HEK293T (cell line): ENCODE measurements around the gene C1QB.
"Not testable (repeated sequence)": the region's sequence is repeated elsewhere in the genome, so short reads cannot be mapped to it uniquely, and the experiment has no call there.

Experiments
- CTCF ChIA-PET: fragments of 350-600 bp; formaldehyde crosslinking; extraction: SDS; loops from one replicate; lab custom pipeline; 2021; ENCODE audit warnings: antibody characterized with exemption, inconsistent platforms; lab: Yijun Ruan, JAX
- POLR2A ChIA-PET: fragments of 350-600 bp; formaldehyde crosslinking; extraction: SDS; loops from one replicate; lab custom pipeline; 2020; ENCODE audit warnings: antibody characterized with exemption, inconsistent platforms; lab: Yijun Ruan, JAX
- DNase-seq: peaks from one replicate; pipeline ENCODE4 v3.0.0; 2012; ENCODE audit warnings: mixed read lengths; ENCODE audit errors: extremely low spot score
- ARNT ChIP-seq: fragments of 450-650 bp; IDR thresholded peaks from 2 replicates; pipeline ENCODE4 v1.6.1; 2017; ENCODE audit warnings: mild to moderate bottlenecking
- BHLHE40 ChIP-seq: fragments of 450-650 bp; IDR thresholded peaks from 2 replicates; pipeline ENCODE4 v1.6.1; 2016; ENCODE audit warnings: mild to moderate bottlenecking, moderate library complexity, borderline replicate concordance
- CTBP1 ChIP-seq: fragments of 450-650 bp; IDR thresholded peaks from 2 replicates; pipeline ENCODE4 v1.6.1; 2016; ENCODE audit warnings: borderline replicate concordance
- ELF4 ChIP-seq: fragments of 450-650 bp; IDR thresholded peaks from 2 replicates; pipeline ENCODE4 v1.6.1; 2017; ENCODE audit warnings: antibody characterized with exemption
- FOXA1 ChIP-seq: fragments of 450-650 bp; IDR thresholded peaks from 2 replicates; pipeline ENCODE4 v1.6.1; 2016; ENCODE audit warnings: mild to moderate bottlenecking
- FOXK2 ChIP-seq: fragments of 450-650 bp; IDR thresholded peaks from 2 replicates; pipeline ENCODE4 v1.6.1; 2016; ENCODE audit warnings: mild to moderate bottlenecking
- FOXM1 ChIP-seq: fragments of 450-650 bp; IDR thresholded peaks from 2 replicates; pipeline ENCODE4 v1.6.1; 2017; ENCODE audit warnings: mild to moderate bottlenecking, borderline replicate concordance
- HDGF ChIP-seq: fragments of 450-650 bp; IDR thresholded peaks from 2 replicates; pipeline ENCODE4 v1.6.1; 2017; ENCODE audit warnings: antibody characterized with exemption, borderline replicate concordance
- L3MBTL2 ChIP-seq: fragments of 450-650 bp; conservative IDR thresholded peaks from 2 replicates; pipeline ENCODE4 v1.6.1; 2016; ENCODE audit warnings: mild to moderate bottlenecking
- LEF1 ChIP-seq: fragments of 450-650 bp; IDR thresholded peaks from 2 replicates; pipeline ENCODE4 v1.6.1; 2017; ENCODE audit warnings: mild to moderate bottlenecking, borderline replicate concordance
- NFRKB ChIP-seq: fragments of 450-650 bp; IDR thresholded peaks from 2 replicates; pipeline ENCODE4 v1.6.1; 2016; ENCODE audit warnings: mild to moderate bottlenecking, moderate library complexity
- SP1 ChIP-seq: fragments of 450-650 bp; IDR thresholded peaks from 2 replicates; pipeline ENCODE4 v1.6.1; 2017
- SUZ12 ChIP-seq: fragments of 450-650 bp; IDR thresholded peaks from 2 replicates; pipeline ENCODE4 v1.6.1; 2016; ENCODE audit warnings: mild to moderate bottlenecking
- TARDBP ChIP-seq: fragments of 450-650 bp; IDR thresholded peaks from 2 replicates; pipeline ENCODE4 v1.6.1; 2016
- ZNF384 ChIP-seq: fragments of 450-650 bp; IDR thresholded peaks from 2 replicates; pipeline ENCODE4 v1.6.1; 2016
- TF ChIP-seq, protein P1 (sequence below): fragments of 450-650 bp; IDR thresholded peaks from 2 replicates; pipeline ENCODE4 v1.6.1; 2016

The C1QB gene

DNA sequence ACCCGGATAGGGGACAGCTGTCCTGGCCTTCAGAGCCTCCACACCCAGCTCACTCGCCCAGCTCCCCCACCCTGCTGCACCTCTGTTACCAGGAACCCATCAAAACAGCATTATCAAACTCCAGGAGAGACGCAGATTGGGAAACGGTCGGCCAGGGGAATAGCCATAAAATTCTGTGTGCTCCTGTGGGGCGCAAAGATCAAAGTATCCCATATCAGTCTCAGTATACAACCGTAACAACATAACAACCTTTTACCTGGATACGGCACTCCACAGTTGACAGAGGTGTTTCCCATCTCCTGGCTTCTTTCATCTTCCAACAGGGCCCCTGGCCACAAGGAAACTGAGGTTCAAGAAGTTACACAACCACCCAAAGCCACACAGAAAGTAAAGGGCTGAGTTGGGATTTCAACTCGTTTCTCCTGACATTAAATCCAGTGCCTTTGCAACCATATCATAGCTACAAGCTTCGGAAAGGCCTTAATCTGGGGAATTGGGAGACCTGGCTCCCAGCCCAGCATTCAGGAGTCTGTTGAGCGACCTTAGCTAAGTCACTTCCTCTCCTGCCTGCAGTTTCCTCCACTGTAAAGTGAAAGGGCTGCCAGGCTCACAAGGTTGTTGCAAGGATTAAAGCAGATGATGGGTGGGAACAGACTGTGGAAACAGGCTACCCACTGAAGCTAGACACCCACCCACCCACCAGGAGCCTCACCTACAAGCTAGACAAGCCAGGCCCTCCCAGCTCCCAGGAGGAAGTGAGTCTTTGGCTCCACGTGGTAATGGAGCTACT, 49.5 kb downstream of the C1QB start:
- ChIA-PET CTCF (no interaction called here), POLR2A (no interaction called here)
- no peak for DNase-seq
- TF ChIP-seq LEF1 (no peak), HDGF (no peak), FOXA1 (no peak), ELF4 (no peak), TARDBP (no peak), SP1 (no peak), FOXM1 (no peak)

DNA sequence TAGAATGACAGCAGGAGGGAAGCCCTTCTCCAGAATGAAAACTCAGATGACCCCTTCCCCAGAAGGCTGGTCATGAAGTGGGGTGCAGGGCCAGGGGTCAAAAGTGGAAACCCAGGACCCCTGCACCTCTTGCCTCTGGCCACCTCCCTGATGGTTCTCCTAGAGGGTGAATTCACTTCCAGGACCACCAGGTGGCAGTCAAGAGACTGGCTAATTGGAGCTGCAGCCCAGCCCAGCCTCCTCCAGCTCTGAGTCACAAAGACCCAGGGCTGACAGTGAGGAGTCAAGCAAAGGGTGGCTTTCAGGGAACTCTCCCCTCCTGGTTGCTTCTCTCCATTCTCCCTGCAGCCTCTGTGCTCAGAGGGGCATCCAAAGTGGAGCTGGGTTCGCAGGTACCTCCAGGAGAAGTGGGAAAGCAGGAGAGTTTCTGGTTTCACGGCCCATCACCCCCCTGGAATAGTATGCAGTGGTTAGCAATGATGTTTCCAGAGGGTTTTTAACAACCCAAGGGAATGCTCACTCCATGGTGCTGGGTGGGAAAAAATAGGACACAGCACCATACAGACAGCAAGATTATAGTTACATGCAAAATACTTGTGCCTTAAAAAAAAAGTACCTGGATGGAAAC, 51.5 kb downstream of the C1QB start:
- TF ChIP-seq HDGF = 0 out of 2 replicates have a peak, but pooled peaks have one; percentile 54
- TF ChIP-seq CTBP1 = no peak
- DNase-seq = peak; percentile 84
- ChIA-PET POLR2A (no interaction called here), CTCF (interaction anchor here (0.6 to 2.8 kb wide), 22 partner anchors 8 to 289 kb away, joined by 3 to 22 read pairs (median 4); no protein-coding TSS in a partner anchor)

DNA sequence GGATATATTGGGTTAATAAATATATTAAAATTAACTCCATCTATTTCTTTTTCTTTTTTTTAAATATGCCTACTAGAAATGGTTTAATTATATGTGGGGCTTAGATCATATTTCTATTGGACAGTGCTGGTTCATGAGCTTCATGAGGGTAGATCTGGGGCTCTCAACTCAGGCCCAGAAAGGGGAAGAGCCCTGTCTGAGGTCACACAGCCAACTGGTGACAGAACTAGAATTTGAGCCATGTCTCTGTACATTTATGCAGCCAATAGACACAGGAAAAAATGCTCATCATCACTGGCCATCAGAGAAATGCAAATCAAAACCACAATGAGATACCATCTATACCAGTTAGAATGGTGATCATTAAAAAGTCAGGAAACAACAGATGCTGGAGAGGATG, 52.5 kb downstream of the C1QB start:
- POLR2A ChIA-PET = no interaction called here
- CTCF ChIA-PET = interaction anchor here (0.7 to 2.8 kb wide), 4 partner anchors 14 to 290 kb away, joined by 4 to 22 read pairs (median 14); no protein-coding TSS in a partner anchor
- TF ChIP-seq ARNT (no peak), FOXK2 (no peak)
- DNase-seq = no peak

DNA sequence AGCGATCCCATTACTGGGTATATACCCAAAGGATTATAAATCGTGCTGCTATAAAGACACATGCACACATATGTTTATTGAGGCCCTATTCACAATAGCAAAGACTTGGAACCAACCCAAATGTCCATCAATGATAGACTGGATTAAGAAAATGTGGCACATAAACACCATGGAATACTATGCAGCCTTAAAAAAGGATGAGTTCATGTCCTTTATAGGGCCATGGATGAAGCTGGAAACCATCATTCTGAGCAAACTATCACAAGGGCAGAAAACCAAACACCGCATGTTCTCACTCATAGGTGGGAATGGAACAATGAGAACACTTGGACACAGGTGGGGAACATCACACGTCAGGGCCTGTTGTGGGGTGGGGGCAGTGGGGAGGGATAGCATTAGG, 53.1 kb downstream of the C1QB start:
- CTCF ChIA-PET = interaction anchor here (2.8 kb wide), 1 partner anchor 155 kb away, joined by 22 read pairs; no protein-coding TSS in a partner anchor
- POLR2A ChIA-PET = interaction anchor here (1.3 kb wide), 1 partner anchor 61 kb away, joined by 3 read pairs; no protein-coding TSS in a partner anchor
- DNase-seq = not testable (repeated sequence)

DNA sequence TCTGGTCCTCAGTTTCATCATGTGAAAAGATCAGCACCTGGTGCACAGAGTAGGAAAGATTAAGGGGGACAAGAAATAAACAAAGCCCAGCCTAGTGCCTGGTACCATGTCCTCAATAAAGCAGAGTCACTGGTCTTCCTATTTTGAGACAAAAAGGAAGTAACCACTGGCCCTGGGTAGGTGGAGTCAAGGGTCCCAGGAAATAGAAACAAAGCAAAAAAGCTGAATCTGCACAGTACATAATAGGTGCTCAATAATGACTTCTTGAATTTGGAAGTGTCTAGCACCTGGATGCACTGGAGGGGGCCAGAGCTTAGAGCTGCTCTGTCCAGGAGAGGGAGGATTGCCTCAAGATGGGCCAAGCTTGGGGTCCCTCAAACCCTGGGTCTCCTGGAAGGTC, 55.7 kb downstream of the C1QB start:
- ChIA-PET POLR2A (no interaction called here), CTCF (interaction anchor here (0.5 to 1.0 kb wide), 3 partner anchors 17 to 1169 kb away, joined by 3 to 5 read pairs (median 5); no protein-coding TSS in a partner anchor)
- no peak for DNase-seq

DNA sequence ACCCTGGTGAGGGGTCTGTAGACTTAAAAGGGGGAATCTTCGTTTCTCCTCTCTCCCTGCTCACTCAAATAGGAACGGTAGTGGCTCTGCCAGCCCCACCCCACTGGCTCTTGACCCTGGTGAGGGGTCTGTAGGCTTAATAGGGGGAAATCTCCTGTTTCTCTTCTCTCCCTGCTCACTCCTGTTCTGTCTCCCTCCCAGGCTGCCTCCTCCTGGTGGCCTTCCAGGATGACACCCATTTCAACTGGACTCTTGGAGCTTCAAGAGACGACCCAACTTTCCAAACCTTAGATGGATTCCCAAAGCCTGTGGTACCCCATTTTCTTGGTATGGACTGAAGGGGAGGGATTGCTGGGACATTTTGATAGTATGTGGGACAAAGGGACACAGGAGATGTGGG, 56.2 kb downstream of the C1QB start:
- POLR2A ChIA-PET = no interaction called here
- TF ChIP-seq HDGF (no peak), FOXK2 (no peak)
- peak; percentile 36 for DNase-seq
- CTCF ChIA-PET = interaction anchor here (0.5 to 0.8 kb wide), 2 partner anchors 26 to 248 kb away, joined by 3 to 5 read pairs; no protein-coding TSS in a partner anchor

More for the DNA sequence above, 55.7 kb downstream of the C1QB start:
- TF ChIP-seq CTBP1 (no peak), ELF4 (no peak), LEF1 (no peak), SP1 (no peak), TARDBP (no peak), NFRKB (no peak)

DNA sequence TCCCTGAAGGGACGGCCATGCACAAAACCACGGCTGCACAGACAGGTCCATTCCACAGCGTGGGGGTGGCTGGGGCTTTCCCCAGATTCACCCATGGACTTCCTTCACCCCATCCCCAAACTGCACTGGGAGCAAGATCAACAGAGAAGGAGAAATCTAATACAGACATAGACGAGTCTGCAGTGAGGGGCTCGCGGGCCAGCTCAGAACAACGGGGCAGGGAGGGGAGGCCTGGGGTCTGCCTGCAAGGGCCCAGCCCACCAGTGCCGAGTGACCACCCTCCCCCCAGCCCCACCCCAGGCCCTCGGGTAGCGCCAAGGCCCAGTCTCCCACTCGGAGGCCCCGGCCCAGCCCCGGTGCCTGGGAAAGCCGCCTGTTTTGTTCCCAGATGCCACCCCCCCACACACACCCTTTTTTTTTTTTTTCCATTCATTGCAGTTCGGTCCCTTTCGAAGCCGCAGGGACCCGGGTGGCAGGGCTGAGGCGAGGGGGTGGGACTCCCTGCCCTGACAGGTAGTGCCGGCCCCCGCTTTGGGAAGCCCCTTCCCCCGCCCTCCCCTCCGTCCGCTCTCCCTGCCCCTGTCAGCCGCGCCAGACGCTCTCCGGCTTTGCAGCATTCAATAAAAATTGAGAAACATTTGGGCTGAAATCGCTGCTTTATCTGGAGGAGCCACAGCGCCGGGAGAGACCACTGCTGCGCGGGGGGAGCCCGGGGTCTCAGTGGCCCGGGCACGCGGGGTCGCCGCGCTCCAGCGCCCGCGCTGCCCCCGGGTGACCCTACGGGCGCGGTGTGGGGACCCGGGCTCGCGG, 57.1 kb downstream of the C1QB start:
- no peak for TF ChIP-seq LEF1
- no peak for TF ChIP-seq NFRKB
- TF ChIP-seq ARNT = no peak
- TF ChIP-seq ZNF384 = no peak
- TF ChIP-seq ELF4 = no peak
- no peak for TF ChIP-seq FOXK2
- TF ChIP-seq SP1 = no peak
- no peak for TF ChIP-seq SUZ12
- no peak for TF ChIP-seq CTBP1
- no peak for TF ChIP-seq HDGF
- no peak for TF ChIP-seq FOXA1
- TF ChIP-seq TARDBP = no peak
- TF ChIP-seq, protein P1, sequence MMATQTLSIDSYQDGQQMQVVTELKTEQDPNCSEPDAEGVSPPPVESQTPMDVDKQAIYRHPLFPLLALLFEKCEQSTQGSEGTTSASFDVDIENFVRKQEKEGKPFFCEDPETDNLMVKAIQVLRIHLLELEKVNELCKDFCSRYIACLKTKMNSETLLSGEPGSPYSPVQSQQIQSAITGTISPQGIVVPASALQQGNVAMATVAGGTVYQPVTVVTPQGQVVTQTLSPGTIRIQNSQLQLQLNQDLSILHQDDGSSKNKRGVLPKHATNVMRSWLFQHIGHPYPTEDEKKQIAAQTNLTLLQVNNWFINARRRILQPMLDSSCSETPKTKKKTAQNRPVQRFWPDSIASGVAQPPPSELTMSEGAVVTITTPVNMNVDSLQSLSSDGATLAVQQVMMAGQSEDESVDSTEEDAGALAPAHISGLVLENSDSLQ = no peak
- no peak for TF ChIP-seq L3MBTL2
- TF ChIP-seq BHLHE40 = no peak
- no peak for TF ChIP-seq FOXM1
- DNase-seq = peak; percentile 74
- CTCF ChIA-PET = interaction anchor here (0.8 kb wide), 1 partner anchor 247 kb away, joined by 3 read pairs; no protein-coding TSS in a partner anchor
- POLR2A ChIA-PET = no interaction called here

DNA sequence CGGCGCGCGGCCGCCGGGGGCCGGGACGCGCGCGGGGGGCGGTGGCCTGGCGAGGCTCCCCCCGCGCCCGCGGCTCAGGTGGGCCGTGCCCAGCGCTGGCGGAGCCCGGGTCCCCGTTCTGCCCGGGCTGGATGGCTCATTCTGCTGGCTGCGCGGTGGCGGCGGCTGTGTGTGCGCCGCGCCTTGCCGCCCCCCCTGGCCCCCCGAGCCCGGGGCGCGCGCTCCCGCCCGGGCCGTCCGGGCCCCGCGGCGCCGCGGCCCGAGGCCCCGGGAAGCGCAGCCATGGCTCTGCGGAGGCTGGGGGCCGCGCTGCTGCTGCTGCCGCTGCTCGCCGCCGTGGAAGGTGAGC, 57.6 kb downstream of the C1QB start, which contains the start of gene EPHB2:
EPHB2 (plus strand) TSS at position 139 of the 349 bp plus-strand sequence; CDS start at position 283, 144 bp downstream.
- CTCF ChIA-PET = no interaction called here
- peak; percentile 79 for DNase-seq
- TF ChIP-seq NFRKB (no peak), FOXM1 (peak; percentile 44; the same call in 1 of the 2 replicates), LEF1 (no peak), ARNT (0 out of 2 replicates have a peak, but pooled peaks have one; percentile 24), TARDBP (no peak), FOXA1 (no peak)
- POLR2A ChIA-PET = no interaction called here
